ENCODE data around the gene CDK14. TPM values are rescaled to one million over a fixed set of nuclear protein-coding genes. Genes with fewer than 3 reads are reported as not detected.

The CDK14 gene
- total RNA-seq, 4 donors from 2014 or later = 0.18 to 74.3 (median 7.3) TPM

GRCh38 chr7:90654718-90655427, 58.8 kb downstream of the CDK14 start:
- no peaks in the 10 kb centered on the region for H3K9me3 ChIP-seq
- TF ChIP-seq CTCF (IDR thresholded peaks at IDR 0.05) = no peak
- no peak for TF ChIP-seq POLR2A (IDR thresholded peaks at IDR 0.05)

GRCh38 chr7:90655566-90655965, 59.4 kb downstream of the CDK14 start:
- TF ChIP-seq CTCF (IDR thresholded peaks at IDR 0.05) = no peak
- no peak for TF ChIP-seq POLR2A (IDR thresholded peaks at IDR 0.05)
- DNase-seq = no peak
- no peaks in the 10 kb centered on the region for H3K27me3 ChIP-seq
- H3K27ac ChIP-seq = no peak overlapping the region
- H3K36me3 ChIP-seq = no peaks in the 10 kb centered on the region
- H3K4me1 ChIP-seq = no peaks in the 10 kb centered on the region
- no peaks in the 10 kb centered on the region for H3K9me3 ChIP-seq
- no peak overlapping the region for H3K4me3 ChIP-seq

More at GRCh38 chr7:90654718-90655427, 58.8 kb downstream of the CDK14 start:
- Histone ChIP-seq H3K36me3 (no peaks in the 10 kb centered on the region), H3K27ac (no peak overlapping the region), H3K4me3 (no peak overlapping the region), H3K27me3 (no peaks in the 10 kb centered on the region), H3K4me1 (no peaks in the 10 kb centered on the region)
- DNase-seq = no peak

GRCh38 chr7:90657481-90657880, 61.4 kb downstream of the CDK14 start:
- TF ChIP-seq CTCF (IDR thresholded peaks at IDR 0.05) (no peak), POLR2A (IDR thresholded peaks at IDR 0.05) (no peak)
- Histone ChIP-seq H3K27me3 (no peaks in the 10 kb centered on the region), H3K36me3 (no peaks in the 10 kb centered on the region), H3K9me3 (no peaks in the 10 kb centered on the region), H3K27ac (no peak overlapping the region), H3K4me1 (no peaks in the 10 kb centered on the region), H3K4me3 (no peak overlapping the region)
- DNase-seq = no peak

GRCh38 chr7:90660100-90660499, 64.0 kb downstream of the CDK14 start:
- no peak for TF ChIP-seq POLR2A (IDR thresholded peaks at IDR 0.05)
- TF ChIP-seq CTCF (IDR thresholded peaks at IDR 0.05) = no peak
- Histone ChIP-seq H3K27me3 (no peaks in the 10 kb centered on the region), H3K4me3 (no peak overlapping the region), H3K4me1 (no peaks in the 10 kb centered on the region), H3K27ac (no peak overlapping the region), H3K9me3 (no peaks in the 10 kb centered on the region), H3K36me3 (no peaks in the 10 kb centered on the region)
- DNase-seq = no peak

GRCh38 chr7:90660819-90661218, 64.7 kb downstream of the CDK14 start:
- TF ChIP-seq POLR2A (IDR thresholded peaks at IDR 0.05) (no peak), CTCF (IDR thresholded peaks at IDR 0.05) (no peak)
- H3K4me1 ChIP-seq = no peaks in the 10 kb centered on the region
- no peak for DNase-seq
- no peaks in the 10 kb centered on the region for H3K27me3 ChIP-seq
- no peak overlapping the region for H3K4me3 ChIP-seq
- H3K9me3 ChIP-seq = no peaks in the 10 kb centered on the region
- no peaks in the 10 kb centered on the region for H3K36me3 ChIP-seq
- H3K27ac ChIP-seq = no peak overlapping the region
